HG02623 (cell line): ENCODE measurements around the gene IARS1.

ENCODE experiments used
- ATAC-seq: cut with Tn5 transposase; IDR thresholded peaks from one replicate; pipeline ENCODE4 v1.9.1; 2021; ENCODE audit warnings: moderate library complexity; ENCODE audit not compliant: unreplicated experiment

The IARS1 gene

DNA sequence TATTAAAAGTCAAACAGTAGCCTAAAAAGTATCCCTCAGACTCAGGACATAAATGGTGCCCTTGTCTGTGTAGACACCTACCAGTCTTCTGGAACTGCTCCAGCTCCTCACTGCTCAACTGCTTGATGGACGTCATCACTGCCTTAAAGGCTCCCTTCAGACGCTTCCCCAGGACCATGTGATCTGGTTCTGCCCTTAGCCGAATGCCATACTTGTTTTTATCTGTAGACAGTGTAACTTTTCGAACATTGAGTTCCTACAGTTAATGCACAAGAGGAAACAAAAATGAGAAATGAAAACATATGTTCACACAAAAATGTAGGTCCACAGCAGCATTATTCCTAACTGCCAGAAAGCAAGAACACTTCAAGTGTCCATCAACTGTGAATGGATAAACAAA is 46.2 kb downstream of the IARS1 start:
- no peak for ATAC-seq

DNA sequence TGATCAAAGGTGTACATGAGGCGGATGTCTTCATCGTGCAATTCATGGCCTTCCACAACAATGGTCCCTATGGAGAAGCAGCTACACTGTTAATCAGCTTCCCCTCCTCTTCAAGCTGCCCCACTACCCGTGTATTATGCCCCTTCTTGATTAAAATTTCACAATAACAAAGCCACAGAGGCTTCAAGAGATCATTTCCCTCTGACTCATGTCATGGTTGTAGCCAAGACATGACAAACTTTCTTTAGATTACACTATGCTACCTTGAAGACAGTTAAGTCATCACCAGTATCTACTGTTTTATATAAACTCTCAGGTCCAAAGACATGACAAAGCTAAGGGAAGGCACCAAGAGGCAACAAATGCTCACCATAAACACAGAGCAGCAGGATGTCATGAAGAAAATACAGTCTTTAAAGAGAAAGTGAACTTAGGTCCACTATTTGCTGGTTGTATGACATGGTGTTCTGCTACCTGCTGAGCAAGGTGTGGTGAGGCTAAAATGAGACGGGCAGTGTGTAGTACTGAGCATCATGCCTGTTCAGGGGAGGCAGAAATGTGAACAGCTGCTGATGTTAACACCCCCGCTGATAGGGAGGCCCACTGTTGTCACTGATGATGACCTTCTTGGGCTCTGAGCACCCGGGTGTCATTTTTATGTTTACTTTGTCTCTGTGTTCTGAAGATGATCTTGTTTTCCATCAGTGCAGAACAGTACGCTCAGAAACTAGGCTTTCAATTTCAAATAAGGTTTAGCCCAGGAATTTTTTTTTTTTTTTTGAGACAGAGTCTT is 48.3 kb downstream of the IARS1 start:
- no peak for ATAC-seq
